HG02798 (cell line): Measurements from ENCODE around the gene HNRNPA1.
"Not testable (repeated sequence)": the region's sequence is repeated elsewhere in the genome, so short reads cannot be mapped to it uniquely, and the experiment has no call there.

ENCODE experiments used
- ATAC-seq: cut with Tn5 transposase; IDR thresholded peaks from one replicate; pipeline ENCODE4 v1.9.1; 2021; ENCODE audit warnings: mild to moderate bottlenecking; ENCODE audit not compliant: unreplicated experiment, poor library complexity

Gene HNRNPA1

DNA sequence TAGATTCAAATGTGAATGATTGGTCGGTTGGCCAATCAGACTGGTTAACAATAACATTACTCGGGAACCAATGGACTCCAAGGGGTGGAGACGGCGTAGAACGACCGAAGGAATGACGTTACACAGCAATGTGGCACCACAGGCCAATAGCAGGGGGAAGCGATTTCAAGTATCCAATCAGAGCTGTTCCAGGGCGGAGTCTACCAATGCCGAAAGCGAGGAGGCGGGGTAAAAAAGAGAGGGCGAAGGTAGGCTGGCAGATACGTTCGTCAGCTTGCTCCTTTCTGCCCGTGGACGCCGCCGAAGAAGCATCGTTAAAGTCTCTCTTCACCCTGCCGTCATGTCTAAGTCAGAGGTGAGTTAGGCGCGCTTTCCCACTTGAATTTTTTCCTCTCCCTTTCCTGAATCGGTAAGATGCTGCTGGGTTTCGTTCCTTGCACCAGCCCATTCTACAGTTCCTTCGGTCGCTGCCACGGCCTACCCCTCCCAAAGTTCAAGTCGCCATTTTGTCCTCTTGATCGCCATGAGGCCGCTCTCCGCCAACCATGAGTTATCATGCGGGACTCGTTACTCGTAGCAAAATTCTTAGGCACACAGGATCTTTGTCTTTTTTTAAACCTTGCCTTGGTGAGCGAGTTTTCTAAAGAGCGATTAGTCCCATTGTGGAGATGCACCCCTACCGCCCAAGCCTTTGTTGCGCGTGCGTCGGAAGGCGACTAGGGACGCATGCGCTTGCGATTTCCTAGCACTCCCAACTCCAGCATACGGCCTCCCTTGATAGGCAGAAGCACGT is at the start of gene HNRNPA1:
TSS of gene HNRNPA1 (plus strand) at position 259 of the 793 bp plus-strand sequence. CDS start at position 341, 82 bp downstream.
- ATAC-seq = peak; percentile 89

DNA sequence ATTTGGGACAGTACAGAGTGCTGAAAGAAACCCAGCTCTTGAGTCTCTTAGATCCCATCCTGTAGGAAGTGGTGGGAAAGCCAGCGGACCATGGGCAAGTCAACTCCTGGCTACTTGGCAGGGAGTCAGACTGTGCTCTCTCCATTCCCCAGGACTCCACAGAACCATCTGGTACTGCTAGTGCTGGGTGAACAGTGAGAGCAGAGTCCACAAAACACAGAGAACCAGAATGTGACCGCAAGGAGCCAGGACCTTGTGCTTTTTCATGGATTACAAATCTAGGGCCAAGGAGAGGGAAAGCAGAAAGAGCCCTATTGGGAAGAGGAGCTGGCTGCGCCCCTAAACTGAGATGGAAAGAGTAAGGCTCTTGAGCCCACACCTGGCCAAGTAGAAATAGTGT is 49.3 kb upstream of the HNRNPA1 start:
- ATAC-seq = not testable (repeated sequence)

DNA sequence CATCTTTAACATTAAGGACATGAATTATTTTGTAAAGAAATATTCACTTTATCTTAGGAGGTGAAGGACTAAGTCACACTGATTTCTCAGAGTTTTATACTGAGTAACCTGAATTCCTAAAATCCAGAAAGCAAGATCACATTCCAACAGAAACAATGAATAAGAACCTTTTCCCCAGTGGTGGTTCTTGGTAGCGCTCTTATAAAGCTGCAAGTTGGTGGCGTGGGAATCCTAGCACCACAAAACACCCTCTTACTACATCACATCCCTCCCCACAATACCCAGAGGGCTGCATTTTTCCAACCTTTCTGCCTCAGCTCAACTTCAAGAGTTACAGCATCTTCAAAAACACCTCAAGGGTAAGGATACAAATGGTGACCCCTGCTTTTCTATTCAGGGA is 47.7 kb upstream of the HNRNPA1 start:
- no peak for ATAC-seq

DNA sequence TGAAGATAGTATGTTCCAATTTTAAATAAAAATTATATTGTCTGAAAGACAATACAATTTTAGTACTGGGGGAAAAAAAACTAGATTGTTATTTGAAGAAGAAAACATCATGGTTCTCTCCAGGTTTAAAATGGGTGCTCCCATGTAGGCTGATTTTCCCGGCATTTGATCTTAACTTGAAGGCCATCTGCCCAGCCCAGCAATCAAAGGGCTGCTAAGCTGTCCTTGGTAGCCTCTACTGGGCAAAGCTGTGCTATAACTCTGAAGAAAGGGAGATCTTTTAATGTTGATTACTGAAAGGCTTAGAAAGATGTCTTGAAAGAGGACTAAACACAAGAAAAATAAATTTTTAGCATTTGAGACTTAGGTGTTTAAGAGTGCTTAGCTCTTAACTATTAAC is 42.0 kb upstream of the HNRNPA1 start:
- no peak for ATAC-seq

DNA sequence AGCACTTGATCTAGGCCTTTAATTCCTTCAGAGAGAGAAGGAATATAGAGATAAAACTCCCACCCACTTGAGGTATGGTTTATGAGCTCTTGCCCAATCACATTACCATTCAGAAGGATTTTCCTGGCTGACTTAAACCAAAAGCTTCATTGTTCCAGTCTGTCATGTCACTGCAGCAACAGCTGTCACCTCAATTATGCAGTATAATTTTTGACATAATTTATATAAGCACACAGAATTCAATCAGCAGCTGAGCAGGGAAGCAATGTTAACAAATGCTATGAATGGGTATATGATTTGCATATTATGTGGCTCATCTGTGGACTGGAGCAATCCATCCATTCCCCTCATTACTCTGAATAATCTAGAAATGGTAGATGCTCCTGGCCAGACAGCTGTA is 40.9 kb upstream of the HNRNPA1 start:
- no peak for ATAC-seq

DNA sequence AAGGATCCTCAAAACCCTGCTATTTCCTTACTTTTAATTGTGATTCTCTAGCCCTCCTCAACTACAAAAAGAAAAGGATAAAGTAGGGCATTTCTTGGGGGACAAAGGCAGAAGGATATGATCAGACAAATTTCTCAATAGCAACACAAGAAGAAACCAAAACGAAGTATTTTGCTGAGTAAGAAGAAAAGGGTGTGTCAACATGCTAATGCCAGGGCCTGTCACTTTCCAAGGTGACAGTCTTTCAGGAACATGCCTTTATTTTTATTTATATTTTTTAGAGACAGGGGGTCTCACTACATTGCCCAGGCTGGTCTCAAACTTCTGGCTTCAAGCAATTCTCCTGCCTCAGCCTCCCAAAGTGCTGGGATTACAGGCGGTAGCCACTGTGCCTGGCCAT is 40.4 kb upstream of the HNRNPA1 start:
- ATAC-seq = no peak

DNA sequence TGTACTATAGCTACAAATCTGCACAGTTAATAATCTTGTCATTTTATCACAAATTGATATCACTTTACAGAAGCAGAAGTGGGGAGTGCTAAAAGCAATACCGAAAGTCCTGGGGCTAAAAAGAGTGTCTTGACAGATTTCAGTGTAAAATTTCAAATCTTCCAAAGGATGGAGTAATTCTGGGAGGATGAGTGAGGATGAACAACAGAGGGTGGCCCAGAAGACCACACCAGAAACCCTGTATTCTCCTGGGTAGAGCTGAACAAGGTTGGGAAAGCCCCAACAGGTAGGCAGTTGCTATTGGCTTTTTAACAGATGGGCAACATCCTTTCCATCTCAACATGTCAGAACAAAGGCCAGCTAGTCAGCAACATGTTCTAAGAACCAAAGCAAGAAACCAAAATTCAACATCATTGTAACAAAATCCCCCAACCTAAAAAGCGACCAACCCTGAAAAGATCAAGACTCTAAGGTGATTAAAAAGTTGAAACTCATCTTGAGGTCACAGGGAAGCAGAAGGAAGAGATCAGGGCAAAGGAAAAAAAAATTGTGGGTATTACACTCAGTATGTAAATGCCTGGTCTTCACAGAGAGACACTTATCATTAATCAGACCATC is 39.4 kb upstream of the HNRNPA1 start:
- ATAC-seq = peak; percentile 76

DNA sequence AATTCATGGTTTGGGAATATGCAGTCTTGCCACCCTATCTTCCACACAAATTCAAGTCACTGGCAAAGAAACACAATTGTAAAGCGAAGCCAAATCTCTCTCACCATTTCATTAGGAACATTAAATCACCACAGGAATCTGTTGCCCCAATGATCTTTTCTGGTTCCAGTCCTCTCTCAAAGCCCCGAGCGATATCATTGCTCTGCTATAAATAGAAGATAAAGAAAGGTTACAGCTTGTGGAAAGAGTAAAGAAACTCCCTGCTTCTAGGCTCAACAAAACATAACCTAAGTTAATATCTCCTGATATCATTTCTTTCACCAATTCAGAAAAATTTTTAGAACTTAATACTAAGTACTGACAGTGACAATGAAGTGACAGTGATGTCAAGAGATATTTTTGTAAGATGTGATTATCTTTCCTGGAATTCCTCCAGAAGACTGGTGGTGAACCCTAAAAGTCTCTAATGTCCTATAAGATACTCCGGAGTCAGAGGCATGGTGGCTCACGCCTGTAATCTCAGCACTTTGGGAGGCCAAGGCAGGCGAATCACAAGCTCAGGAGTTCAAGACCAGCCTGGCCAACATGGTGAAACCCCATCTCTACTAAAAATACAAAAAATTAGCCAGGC is 34.4 kb upstream of the HNRNPA1 start:
- no peak for ATAC-seq

DNA sequence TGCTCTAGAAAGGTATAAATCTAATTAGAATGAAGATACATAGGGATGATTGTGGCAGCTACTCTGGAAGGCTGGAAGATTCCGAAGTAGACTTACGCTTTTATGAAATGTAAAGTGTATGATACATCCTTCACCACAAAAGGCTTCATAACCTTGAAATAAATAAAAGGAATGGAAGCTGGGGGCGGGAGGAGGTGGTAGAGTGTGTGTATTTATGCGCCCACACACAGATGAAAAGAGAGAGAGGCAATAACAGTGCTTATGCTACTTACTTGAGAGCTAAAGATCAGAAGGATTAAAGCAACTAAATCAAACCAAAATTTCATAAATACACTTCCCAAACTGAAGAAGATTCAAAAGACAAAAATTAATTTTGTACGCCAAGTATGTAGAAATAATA is 31.0 kb upstream of the HNRNPA1 start:
- no peak for ATAC-seq

DNA sequence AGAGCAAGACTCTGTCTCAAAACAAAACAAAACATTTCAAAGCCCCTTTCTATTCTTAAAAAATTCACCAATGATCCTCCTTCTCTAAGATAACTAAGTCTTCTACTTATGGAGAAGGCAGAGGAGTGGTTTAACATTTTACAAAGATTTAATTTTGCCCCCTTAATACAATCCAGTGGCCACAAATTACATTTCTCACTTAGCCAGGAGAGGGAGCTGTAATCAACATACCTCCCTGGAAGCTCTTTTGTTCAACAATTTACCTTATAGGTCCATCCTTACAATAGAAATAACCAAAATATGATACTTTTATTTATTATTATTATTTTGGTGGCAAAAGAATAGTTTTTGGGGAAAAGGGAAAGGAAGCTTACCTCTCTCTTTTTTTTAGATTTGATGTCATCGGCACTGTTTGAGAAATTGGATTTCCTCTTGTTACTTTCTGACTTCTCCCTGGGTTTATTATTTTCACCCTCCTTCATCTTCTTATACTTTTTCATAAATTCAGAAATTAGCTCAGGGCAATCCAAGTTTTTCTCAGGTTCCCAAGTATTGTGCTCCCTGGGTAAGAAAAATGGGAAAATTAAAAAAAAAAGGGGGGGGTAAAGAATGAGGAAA is 28.8 kb upstream of the HNRNPA1 start:
- ATAC-seq = no peak

DNA sequence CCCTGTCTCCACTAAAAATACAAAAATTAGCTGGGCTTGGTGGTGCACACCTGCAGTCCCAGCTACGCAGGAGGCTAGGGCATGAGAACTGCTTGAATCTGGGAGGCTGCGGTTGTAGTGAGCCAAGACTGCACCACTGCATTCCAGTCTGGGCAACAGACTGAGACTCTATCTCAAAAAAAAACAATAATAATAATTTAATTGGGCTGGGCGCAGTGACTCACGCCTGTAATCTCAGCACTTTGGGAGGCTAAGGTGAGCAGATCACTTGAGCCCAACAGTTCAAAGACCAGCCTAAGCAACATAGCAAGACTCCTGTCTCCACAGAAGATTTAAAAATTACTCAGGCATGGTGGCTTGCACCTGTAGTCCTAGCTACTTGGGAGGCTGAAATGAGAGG is 27.3 kb upstream of the HNRNPA1 start:
- no peak for ATAC-seq

DNA sequence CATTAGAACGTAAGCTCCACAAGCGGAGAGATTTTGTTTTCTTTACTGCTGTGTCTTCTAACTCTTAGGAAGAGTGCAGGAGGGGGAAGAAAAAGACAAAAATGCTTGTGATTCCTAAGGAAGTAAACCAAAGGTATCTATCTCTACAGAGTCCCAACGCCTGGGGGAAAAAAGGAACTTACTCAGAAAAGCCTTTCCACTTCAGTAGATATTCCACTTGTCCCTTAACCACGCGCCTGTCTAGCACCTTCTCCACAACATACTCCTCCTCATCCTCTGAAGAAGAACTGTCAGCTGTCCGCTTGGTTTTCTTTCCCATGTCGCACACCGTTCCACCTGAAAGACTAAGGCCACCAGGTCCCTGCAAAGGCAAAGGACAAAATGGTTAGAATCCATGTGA is 23.2 kb upstream of the HNRNPA1 start:
- no peak for ATAC-seq

DNA sequence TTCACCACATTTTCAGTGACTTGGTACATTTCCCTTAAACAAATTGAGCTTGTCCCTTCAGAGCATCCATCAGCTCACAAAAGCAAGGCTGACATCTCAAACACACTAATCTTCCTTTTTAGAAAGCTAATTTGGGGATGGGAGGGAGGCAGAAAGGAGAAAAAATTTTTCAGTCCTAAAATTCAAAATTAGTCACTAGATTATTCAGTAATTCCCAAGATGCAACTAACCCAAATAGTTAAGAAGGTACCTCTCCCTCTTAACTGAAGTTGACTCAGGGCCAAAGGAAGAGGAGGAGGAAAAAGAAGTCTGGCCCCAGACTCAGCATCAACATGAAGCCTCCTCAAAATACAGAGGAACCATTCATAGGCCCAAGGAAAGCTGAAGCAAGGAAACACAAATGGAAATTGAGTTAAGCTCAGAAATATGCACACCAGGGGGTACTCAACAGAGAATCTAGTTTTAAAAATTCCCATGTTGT is 22.3 kb upstream of the HNRNPA1 start:
- ATAC-seq = no peak

DNA sequence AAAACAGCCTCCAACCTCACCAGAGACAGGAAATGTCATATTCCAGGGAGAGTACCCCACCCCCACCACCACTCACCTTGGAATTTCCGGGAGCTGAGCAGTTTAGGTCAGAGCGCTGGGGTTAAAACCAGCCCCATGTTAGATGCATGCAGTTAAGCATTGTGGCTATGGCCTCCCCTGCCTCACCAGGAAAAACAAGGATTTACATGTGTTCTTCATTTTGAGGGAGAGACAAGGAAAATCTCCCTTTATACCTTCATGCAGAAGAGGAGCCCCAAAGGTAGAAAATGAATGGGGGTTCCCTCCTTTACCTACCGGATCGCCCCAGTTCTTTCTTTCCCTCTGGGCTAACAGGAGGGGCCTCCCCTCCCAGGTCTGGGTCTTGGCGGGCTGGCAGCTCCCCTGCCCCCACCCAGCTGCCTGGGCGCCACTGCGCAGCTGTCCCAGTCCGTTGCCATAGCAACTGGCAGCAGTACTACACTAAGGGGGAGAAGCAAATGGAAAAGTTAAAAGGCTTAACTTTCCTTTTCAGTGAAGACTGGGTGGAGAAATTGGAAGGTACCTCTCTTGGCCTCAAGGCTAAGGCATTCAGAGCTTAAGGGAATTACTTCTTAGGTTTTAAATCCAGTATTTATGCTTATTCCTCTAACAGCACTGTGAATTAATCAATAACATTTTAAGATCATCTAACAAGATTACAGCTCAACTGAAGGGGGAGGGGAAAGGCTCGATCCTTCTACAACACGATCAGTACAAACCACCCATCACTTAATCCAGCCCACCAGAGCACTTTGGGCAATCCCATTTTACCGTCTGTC is 21.1 kb upstream of the HNRNPA1 start:
- peak; percentile 66 for ATAC-seq

DNA sequence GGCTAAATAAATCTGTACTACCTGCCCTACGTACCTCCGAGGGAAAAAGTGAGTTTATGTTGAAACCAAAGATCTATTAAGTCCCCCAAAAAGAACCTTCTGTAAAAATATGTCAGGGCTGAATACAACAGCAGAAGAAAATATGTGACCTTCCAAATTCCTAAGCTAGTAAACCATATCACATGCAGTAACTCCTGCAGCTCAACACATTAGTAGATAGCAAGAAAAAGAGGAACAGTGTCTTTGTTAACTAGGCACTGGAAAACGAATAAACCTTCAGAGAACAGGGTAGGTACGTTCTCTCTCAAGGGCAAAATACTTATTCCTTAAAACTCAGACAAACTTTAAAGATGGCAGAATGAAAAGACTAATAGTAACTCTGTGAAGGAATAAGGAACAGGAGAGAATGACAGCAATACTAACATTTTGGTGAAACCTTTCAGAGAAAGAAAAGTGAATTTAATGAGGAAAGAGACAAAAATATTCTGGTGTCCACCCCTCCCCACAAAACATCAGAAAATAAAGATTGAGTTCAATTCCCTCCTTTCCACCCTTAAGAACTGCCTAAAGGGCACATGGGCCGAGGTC is 18.6 kb upstream of the HNRNPA1 start:
- no peak for ATAC-seq

DNA sequence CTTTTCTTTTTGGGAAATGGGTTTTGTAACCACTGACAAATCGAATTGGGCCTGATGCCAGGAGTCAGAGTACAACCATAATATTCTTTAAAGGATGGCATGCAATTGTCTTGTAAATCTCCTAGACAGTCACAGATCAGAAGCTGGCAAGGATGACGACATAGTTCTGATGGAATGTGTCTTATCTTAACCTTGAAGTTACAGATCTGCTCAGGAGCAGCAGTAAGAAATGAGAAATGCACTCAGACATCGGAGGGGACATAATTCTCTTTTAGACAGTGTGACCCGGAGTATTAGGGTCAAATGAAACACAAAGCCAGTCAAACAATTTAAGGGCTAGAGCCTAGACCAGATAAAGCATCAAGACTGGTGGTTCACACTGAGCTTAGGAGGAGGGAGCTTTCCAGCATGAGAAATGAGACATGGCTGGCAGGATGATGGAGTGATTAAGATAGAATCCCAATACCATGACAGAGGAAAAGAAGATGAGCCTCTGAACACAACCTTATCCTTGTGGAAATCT is 18.1 kb upstream of the HNRNPA1 start:
- ATAC-seq = no peak

DNA sequence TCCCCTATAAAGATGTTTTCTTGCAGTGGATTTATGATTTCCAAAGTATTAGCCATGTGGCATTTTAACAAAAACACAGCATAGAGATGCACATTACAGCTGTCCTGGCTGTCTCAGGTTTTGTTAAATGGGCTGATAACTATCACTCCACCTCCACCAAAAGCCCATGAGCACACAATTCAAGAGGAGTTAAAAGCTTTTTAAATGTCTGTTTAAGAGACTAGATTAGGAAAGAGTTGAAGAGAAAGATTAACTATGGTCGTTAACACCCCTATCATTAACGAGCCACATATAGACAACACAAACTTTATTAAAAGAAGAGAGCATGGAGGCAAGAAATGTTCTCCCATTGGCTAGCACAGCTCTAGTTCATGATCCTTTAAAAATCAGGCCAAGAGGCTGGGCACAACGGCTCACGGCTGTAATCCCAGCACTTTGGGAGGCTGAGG is 15.1 kb upstream of the HNRNPA1 start:
- no peak for ATAC-seq

DNA sequence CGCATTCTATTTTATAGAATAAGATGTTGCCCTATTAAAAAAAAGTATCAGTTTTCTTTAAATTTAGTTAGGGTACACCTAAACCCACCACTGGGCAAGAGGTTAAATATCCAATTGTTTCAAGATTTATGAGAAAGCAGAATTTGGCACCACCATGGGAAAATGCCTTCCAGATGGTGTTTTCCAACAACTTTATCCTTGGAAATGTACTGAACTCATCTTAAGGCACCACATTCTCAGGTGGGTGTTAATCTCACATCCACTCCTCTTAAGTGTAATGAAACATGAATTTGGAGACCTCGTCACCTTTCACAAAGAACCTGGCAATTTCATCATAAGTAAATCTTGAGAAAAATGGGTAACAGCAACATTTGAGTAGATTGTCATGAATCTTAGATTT is 13.7 kb upstream of the HNRNPA1 start:
- no peak for ATAC-seq

DNA sequence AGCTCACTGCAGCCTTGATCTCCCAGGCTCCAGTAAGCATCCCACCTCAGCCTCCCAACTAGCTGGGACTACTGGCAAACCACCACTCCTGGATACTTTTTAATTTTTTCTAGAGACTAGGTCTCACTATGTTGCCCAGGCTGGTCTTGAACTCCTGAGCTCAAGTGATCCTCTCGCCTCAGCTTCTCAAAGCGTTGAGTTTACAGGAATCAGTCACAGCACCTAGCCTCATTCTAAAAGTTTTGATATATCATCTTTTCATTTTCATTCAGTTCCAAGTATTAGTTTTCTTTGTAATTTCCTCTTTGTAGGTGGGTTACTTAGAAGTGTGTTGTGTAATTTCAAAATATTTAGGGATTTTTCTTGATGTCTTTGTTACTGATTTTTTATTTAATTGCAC is 10.2 kb upstream of the HNRNPA1 start:
- ATAC-seq = no peak
